ENCODE data around the gene SIRPA.
"Not testable (repeated sequence)": the region's sequence is repeated elsewhere in the genome, so short reads cannot be mapped to it uniquely, and the experiment has no call there.

Gene SIRPA

DNA sequence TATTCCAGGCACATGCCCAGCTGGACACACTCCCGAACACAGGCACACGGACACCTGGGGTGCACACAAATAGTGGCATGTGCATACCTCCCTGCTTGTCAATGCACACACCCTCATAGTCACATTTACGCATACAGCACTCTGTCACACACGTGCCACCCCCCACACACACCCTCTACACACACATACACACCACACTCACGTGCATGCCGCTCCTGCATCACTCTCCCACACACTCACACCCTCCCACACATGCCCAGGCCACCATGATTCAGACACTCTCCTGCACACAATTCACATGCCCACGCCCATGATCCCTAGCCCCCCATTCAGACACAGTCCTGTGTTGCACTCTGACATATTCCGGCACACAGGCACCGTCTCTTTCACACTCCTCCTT, 13.0 kb downstream of the SIRPA start:
- DNase-seq = no peak

DNA sequence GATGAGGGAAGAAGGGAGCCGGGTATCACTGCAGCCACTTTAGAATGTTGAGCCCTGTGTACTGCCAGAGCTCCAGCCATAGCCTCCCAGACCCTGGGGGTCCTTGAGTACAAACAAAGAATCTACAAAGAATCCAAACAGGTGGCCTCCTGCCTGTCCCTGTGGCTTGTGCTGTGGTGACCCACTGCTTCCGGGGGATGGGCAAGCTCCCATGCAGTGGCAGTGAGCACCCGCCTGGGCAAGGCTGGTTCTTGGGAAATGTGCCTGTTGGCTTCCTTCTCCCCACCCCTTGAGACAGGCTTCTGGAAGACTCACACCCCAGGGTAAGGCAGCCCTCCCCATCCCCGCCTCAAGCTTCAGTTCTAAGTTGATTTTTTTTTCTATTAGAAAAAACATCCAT, 13.9 kb downstream of the SIRPA start:
- no peak for DNase-seq

DNA sequence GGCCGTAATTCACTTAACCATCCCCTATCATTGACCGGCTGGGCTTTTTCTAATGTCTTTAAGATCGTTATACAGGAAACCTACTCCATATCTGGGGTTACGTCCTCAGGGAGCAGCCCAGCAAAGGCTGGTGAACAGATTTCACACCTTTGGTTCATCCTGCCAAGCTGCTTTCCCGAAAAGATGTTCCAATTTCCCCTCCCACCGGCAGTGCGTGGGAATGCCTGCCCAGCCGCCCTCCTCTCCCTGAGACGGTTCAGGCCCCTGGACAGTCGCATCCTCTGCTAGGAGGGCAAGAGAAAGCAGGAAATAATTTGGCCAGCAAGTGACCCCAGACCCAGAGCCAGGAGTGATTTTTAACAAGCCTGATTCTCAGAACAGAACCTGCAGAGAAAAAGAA, 16.3 kb downstream of the SIRPA start:
- DNase-seq = no peak

DNA sequence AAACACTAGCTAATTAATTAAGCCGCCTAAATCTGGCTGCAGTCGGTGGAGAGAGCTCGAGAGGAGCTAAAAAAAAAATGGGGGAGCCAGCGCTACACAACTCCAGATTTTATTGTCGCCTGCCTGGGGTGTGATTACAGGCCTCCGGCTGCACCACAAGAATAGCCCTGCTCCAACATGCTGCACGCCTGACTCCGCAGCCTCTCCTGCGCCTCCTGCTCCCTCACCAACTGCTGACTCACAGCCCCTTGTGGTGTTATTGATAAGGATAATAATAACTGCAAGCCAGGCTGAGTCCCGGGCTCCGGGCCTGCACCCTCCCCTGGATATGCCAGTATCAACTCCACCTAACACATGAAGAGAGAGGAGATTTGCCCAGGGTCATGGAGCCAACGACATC, 16.8 kb downstream of the SIRPA start:
- DNase-seq = no peak

DNA sequence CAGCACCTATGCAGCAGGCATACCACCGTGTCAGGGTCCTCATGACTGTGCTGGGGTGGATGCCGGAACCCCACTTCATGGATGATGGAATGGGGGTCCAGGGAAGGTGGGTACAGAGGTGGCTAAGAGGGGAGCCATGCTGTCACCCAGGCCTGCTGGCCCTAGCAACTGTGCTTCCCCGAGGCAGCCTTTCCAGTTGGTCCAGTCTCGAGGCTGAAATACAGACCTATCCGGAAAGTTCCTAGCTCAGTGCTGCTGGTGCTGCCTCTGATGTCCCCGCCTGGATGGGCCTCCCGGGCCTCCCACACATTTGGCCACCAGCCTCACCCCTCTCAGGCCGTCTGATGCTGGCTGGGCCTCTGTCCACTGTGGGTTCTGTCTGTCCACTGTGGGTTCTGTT, 17.4 kb downstream of the SIRPA start:
- no peak for DNase-seq

DNA sequence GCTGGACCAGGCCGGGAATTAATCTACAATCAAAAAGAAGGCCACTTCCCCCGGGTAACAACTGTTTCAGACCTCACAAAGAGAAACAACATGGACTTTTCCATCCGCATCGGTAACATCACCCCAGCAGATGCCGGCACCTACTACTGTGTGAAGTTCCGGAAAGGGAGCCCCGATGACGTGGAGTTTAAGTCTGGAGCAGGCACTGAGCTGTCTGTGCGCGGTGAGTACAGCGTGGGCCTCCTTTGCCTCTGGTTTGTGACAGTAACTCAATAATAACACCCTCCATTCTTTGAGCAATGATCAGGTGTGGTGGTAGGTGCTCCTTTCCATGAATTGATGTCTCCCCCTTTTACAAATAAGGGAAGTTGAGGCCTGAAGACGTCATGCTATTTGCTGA, 20.0 kb downstream of the SIRPA start:
- DNase-seq = not testable (repeated sequence)

DNA sequence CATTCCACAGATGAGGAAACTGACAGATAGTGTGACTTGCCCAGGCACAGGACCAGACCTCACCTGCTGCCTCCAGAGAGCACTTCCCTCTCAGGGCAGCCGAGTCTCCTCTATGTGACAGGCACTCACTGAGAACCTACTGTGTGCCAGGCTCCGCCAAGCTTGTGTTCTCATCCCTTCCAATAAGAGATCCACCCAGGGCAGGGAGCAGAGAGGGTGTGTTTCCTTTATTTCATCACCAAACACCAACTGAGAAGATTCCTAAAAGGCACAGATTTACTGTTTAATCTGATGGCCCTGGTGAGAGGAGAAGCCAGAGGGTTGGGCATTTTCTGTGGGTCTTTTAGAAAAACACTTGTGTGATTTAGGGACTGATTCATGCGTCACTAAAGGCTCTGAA, 20.5 kb downstream of the SIRPA start:
- no peak for DNase-seq

DNA sequence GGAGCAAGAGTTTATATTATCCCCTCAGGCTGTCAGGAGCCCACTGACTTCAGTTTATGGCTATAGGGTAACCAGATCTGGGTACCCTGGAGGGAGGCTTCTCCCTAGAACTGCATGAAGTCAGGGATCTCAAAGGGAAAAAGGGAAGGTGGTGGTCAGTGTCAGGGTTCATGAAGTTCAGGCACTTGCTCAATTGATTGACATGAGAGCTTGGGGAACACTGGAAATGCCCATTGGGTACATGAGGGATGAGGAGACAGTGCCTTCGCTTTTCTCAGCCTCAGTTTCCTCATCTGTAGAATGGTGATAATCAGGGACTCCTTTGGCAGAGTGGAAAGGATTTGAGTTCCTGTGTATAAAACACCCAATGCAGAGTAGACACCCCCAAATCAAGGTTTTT, 22.6 kb downstream of the SIRPA start:
- DNase-seq = no peak

DNA sequence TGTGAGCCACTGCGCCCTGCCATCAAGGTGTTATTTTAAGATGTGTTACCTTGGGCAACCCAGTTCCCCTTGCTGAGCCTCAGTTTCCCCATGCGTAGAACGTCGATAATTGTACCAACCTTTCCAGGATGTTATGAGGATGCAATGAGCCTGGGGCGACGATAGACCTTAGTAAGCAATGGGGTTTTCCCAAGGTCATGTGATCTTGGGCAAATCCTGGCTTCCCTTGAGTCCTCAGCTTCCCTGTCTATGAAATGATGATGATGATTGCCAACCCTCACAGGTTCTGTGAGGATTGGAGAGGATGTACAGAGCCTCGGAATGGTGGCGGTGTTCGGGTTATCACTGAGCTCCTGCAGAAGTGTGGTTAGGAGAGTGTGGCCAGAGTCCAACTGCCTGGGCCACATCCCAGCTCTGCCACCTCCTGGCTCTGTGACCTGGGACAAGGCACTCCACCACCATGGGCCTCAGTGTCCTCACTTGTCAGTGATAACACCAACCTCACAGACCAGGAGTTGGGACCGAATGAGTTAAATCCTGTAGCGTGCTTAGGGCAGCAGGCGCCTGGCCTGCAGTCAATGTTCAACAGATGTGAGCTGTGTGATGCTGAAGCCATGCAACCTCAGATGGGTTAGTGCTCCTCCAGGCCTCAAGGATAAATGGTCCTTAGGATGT, 23.4 kb downstream of the SIRPA start:
- DNase-seq = no peak

DNA sequence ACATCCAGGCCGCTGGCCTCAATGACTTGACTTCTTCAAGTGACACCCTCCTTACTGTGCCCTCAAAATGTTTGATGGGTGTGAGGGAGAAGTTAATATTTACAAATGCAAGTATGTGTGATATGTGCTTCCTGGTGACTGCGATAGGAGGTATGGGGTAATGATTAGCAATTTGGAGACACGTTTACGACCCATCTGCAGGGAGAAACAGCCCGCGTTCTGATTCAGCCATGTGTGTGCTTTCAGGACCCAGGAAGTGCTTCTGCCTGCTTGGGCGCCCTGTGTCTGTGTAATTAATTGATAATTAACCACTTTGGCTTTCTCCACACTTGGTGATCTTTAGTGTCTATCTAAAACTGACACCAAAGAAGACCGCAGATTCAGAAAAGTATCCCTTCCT, 25.0 kb downstream of the SIRPA start:
- no peak for DNase-seq

DNA sequence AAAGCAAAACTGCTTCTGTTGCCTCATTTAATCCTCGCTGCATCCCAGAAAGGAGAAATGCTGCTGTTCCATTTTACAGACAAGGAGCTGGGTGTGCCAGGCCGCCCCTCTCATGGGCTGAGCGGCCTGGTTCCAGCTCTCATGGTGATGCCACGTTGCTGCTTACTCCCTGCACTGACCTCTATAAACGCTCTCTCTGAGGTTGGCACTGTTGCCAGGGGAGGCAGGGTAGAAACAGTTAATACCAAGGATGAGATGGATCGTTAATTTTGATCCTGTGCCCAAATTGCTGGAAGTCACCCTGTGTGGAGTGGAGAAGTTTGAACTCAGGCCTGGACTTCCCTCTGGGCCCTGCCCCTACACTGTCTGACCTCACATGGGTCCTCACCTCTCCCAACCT, 25.6 kb downstream of the SIRPA start:
- DNase-seq = no peak

DNA sequence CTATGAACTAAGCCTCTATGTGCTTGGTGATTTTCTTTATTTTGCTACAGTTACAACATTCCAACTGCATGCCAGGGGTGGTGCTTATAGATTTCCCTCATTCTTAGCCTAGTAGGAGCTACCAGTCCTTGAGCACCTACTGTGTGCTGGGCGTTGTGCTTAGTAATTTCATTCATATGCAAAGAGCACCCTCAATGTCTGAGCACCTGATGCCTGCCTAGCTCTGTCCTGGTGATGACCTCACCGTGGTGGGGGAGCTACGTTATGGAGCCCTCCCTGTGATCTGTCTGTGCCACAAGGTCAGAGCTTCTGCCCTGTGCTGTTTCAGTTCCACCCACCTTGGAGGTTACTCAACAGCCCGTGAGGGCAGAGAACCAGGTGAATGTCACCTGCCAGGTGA, 26.8 kb downstream of the SIRPA start:
- DNase-seq = not testable (repeated sequence)

DNA sequence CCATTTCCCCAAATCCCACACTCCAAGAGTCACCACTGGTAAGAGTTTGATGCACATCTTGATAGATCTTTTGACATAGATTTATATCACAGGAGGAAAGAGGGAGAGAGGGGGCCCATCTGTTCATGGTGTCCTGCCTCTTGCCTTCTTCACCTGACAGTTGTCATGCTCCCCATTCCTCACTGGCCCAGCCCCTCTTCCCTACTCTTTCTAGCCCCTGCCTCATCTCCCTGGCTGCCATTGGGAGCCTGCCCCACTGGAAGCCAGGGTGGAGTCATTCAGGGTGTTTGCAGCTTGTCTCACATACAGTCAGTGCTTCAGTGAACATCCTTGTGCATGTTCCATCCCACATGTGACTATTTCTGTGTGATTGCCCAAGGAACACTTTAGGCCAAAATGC, 27.6 kb downstream of the SIRPA start:
- no peak for DNase-seq

DNA sequence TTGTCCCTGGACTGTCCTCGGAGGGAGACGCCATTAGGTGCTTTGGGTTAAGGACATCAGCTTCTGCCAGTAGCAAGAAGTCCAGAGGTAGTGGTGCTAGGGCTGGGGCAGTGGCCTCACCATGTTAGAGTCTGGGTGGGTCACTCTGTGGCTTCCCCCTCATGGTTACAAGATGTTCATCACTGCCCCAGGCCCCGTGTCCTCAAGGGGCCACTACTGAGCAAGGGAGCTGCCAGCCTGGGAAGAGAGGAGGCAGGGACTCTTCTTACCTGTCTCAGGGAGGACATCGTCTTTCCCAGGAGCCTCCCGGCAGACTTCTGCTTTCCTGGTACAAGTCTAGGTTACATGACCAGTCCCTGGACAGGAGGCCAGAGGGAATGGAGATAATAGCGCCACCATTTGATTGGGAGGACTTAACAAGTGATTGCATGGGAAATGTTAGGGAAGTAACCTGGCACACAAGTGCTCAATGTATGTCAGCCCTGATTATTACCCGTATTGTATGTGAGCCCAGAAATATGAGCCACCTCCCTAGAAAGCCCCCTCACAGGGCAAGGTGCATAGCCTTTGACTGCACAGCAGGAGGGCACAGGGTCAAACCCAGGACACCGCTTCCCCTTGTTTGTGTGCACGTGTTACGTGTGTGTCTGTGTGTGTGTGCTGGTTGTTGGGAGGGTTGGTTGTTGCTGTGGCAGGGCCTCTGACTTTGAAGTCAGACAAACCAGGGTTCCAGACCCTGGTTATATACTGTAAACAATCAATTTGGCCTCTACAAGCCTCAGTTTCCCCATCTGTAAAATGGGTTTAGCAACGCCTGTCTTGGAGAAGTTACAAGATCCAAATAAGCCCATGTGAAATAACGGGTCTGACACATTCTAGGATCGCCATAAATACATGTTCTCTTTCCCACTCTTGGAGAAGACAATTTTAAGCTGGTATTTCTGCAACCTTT, 30.0 kb downstream of the SIRPA start:
- DNase-seq = no peak

DNA sequence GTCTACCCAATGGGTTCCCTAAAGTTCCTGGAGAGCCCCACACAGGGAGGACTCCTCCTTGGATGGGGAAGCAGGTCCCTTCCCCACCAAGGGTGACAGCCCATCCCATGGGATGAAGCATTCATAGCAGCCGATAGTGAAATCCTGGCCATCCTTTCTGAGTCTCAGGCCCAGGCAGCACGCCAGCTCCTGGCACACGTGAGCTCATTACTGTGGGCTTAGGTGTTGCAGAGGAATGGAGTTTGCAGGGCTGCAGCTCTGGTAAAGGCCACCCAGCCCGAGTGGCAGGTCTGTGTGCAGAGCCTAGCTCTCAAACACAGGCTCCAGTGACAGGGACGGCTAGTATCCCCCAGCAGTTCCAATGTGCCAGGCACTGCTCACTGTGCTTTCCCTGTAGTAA, 31.0 kb downstream of the SIRPA start:
- DNase-seq = no peak

DNA sequence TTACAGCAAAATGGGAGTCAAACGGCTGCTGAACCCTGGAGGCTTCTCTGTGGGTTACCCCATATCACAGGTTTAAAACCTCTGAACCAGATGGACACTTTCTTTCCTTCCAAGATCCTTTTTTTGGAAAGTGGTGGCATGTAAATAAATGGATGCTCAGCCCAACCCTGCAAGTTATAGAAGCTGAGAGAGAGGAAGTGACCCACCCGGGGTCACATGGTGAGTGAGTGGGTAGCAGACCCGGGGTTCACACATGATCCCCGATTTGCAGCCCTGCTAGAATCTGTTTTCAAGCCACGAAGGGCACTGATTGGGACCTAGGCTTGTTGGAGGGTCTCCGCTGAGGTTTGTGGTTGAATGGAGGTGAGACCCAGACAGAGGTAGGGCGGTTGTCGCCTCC, 32.0 kb downstream of the SIRPA start:
- DNase-seq = no peak

DNA sequence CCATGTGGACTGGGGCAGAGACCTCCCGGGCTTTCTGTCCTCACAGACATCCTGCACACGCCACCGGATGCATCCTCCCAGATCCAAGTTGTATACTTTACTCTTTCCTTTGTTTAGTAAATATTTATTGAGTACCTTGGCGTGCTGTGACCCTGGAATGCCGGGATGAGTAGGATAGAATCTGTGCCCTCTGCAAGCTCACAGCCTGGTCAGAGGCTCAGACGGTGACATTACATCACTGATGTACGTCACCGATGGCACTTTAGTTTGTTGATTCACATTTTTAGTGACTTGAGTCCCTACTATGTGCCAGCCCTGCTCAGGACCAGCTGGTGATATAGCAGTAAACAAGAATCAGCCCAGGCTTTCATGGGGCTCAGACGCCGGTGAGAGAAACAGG, 32.9 kb downstream of the SIRPA start:
- DNase-seq = no peak

DNA sequence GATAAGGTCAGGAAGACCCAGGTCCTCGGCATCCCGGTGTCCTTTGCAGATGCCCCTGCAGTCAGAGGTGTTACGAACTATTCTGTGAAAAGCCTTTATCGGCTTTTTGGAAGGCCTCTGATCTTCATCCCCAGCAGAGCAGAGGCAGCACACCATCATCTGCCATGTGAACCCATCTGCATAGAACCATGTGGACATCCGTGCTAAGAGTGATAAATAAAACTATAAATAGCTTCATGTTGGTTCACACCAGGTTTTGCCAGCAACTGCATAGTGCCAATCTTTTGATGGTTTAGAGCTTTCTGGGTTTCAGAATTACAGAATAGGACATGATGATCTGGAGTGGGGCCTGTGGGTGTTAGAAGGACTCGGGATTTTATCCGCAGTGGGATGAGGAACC, 33.6 kb downstream of the SIRPA start:
- no peak for DNase-seq

DNA sequence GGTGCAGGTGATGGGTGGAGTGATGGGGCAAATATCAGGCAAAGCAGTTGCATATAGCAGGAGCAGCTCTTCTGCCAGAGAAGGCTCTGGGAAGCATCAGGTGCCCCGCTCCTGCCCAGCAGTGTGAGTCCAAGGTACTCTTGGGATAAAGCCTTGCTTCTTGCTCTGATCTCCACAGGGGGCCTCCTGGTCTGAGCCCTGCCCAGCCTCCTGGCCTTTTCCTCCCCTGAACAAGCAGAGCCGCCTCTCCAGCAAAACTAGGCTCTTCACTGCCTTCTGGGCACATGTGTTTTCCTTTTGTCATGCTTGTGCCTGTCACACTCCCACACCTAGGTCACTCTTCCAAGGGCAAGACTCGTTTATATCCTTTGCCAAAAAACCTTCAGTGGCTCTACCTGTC, 34.3 kb downstream of the SIRPA start:
- DNase-seq = no peak

DNA sequence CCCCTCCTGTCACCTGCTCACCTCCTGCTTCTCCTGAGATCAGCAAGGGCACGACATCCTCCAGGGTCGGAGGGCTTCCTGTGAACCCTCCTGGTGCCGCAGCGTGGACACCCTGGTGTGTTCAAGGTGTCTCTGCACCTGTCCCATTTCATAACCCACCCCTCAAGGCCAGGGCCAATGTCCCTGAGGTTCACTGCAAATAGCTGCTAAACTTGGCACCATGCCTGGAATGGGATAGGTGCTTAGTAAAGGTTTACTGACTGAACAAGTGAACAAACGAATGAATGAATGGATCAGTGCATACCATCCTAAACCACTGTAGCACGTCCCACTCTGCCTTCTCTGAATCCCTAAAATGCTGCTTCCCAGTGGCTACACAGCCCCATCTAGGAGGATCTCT, 35.0 kb downstream of the SIRPA start:
- no peak for DNase-seq

DNA sequence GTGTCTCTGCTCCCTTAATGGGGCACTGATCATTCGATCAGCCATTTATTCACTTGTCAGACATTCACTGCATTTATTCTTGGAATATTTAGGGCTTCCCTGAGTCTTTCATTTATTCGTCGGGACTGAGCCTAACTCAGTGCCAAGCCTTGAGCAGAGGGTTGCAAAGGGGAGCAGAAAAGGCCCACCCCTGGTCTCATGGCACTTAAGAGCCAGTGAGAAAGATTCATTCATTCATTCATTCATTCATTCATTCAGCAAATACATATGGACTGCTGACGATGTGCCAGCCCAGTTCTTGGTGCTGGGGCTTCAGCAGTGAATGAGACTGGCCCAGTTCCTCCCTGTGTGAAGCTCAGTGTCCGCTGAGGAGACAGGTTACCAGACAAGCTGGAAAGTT, 36.6 kb downstream of the SIRPA start:
- no peak for DNase-seq

DNA sequence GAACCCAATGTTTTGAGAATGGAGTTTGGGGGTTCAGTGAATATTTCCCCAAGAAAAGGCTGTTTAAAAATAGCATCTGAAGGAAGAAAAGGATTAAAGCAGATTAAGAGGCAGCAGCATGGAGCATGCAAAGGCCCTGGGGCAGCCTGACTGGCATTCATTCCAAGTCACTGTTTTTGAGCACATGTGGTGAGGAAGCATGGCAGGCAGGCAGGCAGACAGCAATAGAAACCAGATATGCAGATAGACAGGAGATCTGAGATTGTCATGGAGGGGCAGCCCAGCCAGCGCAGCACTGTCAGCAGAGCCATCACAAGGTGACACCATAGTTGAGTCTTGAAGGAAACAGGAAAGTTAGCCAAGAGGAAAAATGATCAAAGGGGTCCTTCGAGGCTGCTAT, 37.8 kb downstream of the SIRPA start:
- DNase-seq = no peak

DNA sequence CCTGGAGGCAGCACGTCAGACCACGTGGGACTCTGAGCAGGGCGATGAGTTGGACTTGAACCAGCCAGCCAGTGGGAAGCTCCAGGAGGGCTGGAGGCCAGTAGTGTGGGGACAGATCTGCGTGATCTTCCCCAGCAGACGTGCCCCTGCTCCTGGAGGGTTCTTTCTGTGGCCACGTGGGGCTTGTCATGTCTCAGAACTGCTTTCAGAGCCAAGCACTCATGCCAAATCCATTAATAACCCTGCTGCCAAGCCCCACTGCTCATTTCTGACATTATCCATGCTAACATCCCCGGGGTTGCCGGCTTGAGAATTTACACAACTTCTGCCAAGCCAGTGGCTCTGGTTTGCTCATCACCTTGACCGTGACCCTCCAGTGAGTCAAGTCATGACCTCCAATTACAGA, 38.3 kb downstream of the SIRPA start:
- no peak for DNase-seq

DNA sequence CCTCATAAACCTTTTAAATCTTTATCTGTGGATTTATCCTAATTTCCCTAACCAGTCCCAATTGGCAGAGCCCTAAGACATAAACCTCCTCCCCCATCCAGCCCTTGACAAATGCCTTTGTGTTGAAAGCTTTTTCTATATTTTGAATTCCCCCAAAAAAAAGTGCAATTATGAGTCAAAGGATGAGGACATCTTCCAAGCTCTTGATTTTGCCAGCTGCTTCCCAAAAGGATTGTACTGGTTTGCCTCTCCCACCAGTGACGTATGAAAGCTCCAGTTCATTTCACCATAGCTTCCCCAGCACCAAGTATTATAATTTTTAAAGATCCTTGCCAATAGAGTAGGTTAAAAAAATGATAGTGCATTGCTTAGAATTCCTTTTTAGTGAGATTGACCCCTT, 38.9 kb downstream of the SIRPA start:
- DNase-seq = no peak
